ENCODE data around the gene ALDOB. TPM values are rescaled to one million over a fixed set of nuclear protein-coding genes. Genes with fewer than 3 reads are reported as not detected.

The ALDOB gene
- total RNA-seq, 4 donors from 2014 or later = 1.1 to 43.3 (median 2.0) TPM

GRCh38 chr9:101437806-101438232, 2.2 kb upstream of the ALDOB start:
- H3K4me3 ChIP-seq = no peak overlapping the region
- 50% methylated on average over 2 of the region's 2 CpGs for WGBS
- no peak overlapping the region for H3K27ac ChIP-seq
- no peaks in the 10 kb centered on the region for H3K9me3 ChIP-seq
- no peak for DNase-seq (ENCODE audit: low spot score in 2 of 2)
- H3K36me3 ChIP-seq = no peaks in the 10 kb centered on the region
- H3K27me3 ChIP-seq = no peaks in the 10 kb centered on the region
- H3K4me1 ChIP-seq = no peaks in the 10 kb centered on the region
- no peak for TF ChIP-seq POLR2A (IDR thresholded peaks at IDR 0.05)
- TF ChIP-seq EP300 (IDR thresholded peaks at IDR 0.05) = no peak
- no peak for TF ChIP-seq CTCF (IDR thresholded peaks at IDR 0.05)
- no peak for TF ChIP-seq POLR2AphosphoS5 (IDR thresholded peaks at IDR 0.05)

GRCh38 chr9:101434998-101435397, 576 bp downstream of the ALDOB start:
- H3K27ac ChIP-seq = no peak overlapping the region
- WGBS = 62% methylated on average over 3 of the region's 3 CpGs
- H3K4me3 ChIP-seq = no peak overlapping the region
- no peaks in the 10 kb centered on the region for H3K4me1 ChIP-seq
- DNase-seq (ENCODE audit: low spot score in 2 of 2) = no peak
- TF ChIP-seq POLR2A (IDR thresholded peaks at IDR 0.05) = no peak
- no peak for TF ChIP-seq POLR2AphosphoS5 (IDR thresholded peaks at IDR 0.05)
- TF ChIP-seq EP300 (IDR thresholded peaks at IDR 0.05) = no peak
- no peak for TF ChIP-seq CTCF (IDR thresholded peaks at IDR 0.05)
- no peaks in the 10 kb centered on the region for H3K36me3 ChIP-seq
- no peaks in the 10 kb centered on the region for H3K9me3 ChIP-seq
- no peaks in the 10 kb centered on the region for H3K27me3 ChIP-seq

- no peak overlapping the region for H3K4me3 ChIP-seq
- H3K27me3 ChIP-seq = no peaks in the 10 kb centered on the region
- 59% methylated on average over 3 of the region's 3 CpGs for WGBS
- no peak for TF ChIP-seq POLR2A (IDR thresholded peaks at IDR 0.05)
- TF ChIP-seq POLR2AphosphoS5 (IDR thresholded peaks at IDR 0.05) = no peak
- TF ChIP-seq EP300 (IDR thresholded peaks at IDR 0.05) = no peak
- no peak for TF ChIP-seq CTCF (IDR thresholded peaks at IDR 0.05)
- H3K36me3 ChIP-seq = no peaks in the 10 kb centered on the region
- DNase-seq (ENCODE audit: low spot score in 2 of 2) = no peak
- no peak overlapping the region for H3K27ac ChIP-seq
- no peaks in the 10 kb centered on the region for H3K4me1 ChIP-seq
- H3K9me3 ChIP-seq = no peaks in the 10 kb centered on the region
Measured at GRCh38 chr9:101433229-101433628, 2.3 kb downstream of the ALDOB start.

- H3K9me3 ChIP-seq = no peaks in the 10 kb centered on the region
- no peak overlapping the region for H3K27ac ChIP-seq
- no peaks in the 10 kb centered on the region for H3K36me3 ChIP-seq
- WGBS = 94% methylated on average over 1 of the region's 1 CpG
- H3K27me3 ChIP-seq = no peaks in the 10 kb centered on the region
- no peak overlapping the region for H3K4me3 ChIP-seq
- no peak for TF ChIP-seq CTCF (IDR thresholded peaks at IDR 0.05)
- no peak for DNase-seq (ENCODE audit: low spot score in 2 of 2)
- H3K4me1 ChIP-seq = no peaks in the 10 kb centered on the region
Measured at GRCh38 chr9:101432740-101433139, 2.8 kb downstream of the ALDOB start.

- Histone ChIP-seq H3K36me3 (no peaks in the 10 kb centered on the region), H3K27ac (no peak overlapping the region), H3K9me3 (no peaks in the 10 kb centered on the region), H3K4me1 (no peaks in the 10 kb centered on the region), H3K27me3 (no peaks in the 10 kb centered on the region), H3K4me3 (no peak overlapping the region)
- DNase-seq (ENCODE audit: low spot score in 2 of 2) = no peak
- TF ChIP-seq POLR2A (IDR thresholded peaks at IDR 0.05) (no peak), CTCF (IDR thresholded peaks at IDR 0.05) (no peak), POLR2AphosphoS5 (IDR thresholded peaks at IDR 0.05) (no peak), EP300 (IDR thresholded peaks at IDR 0.05) (no peak)
Measured at GRCh38 chr9:101432171-101432570, 3.4 kb downstream of the ALDOB start.
